Esophagus muscularis mucosa (tissue), 3 donors: ENCODE results near the gene SORCS2.

Experiments
- CTCF ChIP-seq, 3 experiments: fragments of 200-600 bp in 2 of 3; fragments of 450-650 bp in 1 of 3; sonication (generic) in 2 of 3; IDR thresholded peaks; one replicate each; pipeline ENCODE4 v1.5.1; 2017 to 2019; ENCODE audit warnings: antibody characterized with exemption in 3 of 3, mild to moderate bottlenecking in 2 of 3, moderate library complexity in 1 of 3
- POLR2A ChIP-seq: fragments of 450-650 bp; IDR thresholded peaks from one replicate; pipeline ENCODE4 v1.6.1; 2017; ENCODE audit warnings: antibody characterized with exemption, moderate library complexity, mild to moderate bottlenecking, low read depth
- POLR2AphosphoS5 ChIP-seq, 2 donors: sonication (generic); formaldehyde crosslinking; IDR thresholded peaks; one replicate each; pipeline ENCODE4 v1.6.1; 2017; ENCODE audit warnings: antibody characterized with exemption in 2 of 2

- TF ChIP-seq POLR2AphosphoS5 (IDR thresholded peaks at IDR 0.05): no peak
- TF ChIP-seq CTCF (IDR thresholded peaks at IDR 0.05): no peak
- no peak for TF ChIP-seq POLR2A
Observed at GRCh38 chr4:7145291-7145934, 46.9 kb upstream of the SORCS2 start.
